Hepatocyte (in vitro differentiated cells): ENCODE measurements around the gene COL19A1. TPM values are rescaled to one million over a fixed set of nuclear protein-coding genes. Genes with fewer than 3 reads are reported as not detected.

Source experiments
- DNase-seq: peaks from one replicate; pipeline ENCODE4 v3.0.0-alpha.2; 2016; ENCODE audit warnings: low spot score
- H2AFZ ChIP-seq: fragments of 200-600 bp; sonication (generic); 2 replicates; pipeline ENCODE4 v1.6.0; 2016; ENCODE audit warnings: antibody characterized with exemption, mild to moderate bottlenecking
- H3K27ac ChIP-seq: fragments of 200-600 bp; sonication (generic); 2 replicates; pipeline ENCODE4 v1.5.1; 2016; ENCODE audit warnings: mild to moderate bottlenecking
- H3K27me3 ChIP-seq: fragments of 200-600 bp; sonication (generic); 2 replicates; pipeline ENCODE4 v1.6.1; 2016
- H3K36me3 ChIP-seq: fragments of 200-600 bp; sonication (generic); replicated peaks from 2 replicates; pipeline ENCODE4 v1.5.1; 2016; ENCODE audit warnings: low read depth; ENCODE audit not compliant: insufficient read depth
- H3K4me1 ChIP-seq: fragments of 200-600 bp; sonication (generic); 2 replicates; pipeline ENCODE4 v1.5.1; 2016; ENCODE audit warnings: mild to moderate bottlenecking, moderate library complexity; ENCODE audit not compliant: insufficient read depth
- H3K4me2 ChIP-seq: fragments of 200-600 bp; sonication (generic); 2 replicates; pipeline ENCODE4 v1.6.0; 2016
- H3K4me3 ChIP-seq: fragments of 200-600 bp; sonication (generic); 2 replicates; pipeline ENCODE4 v1.5.1; 2016; ENCODE audit warnings: mild to moderate bottlenecking
- H3K79me2 ChIP-seq: fragments of 200-600 bp; sonication (generic); 2 replicates; pipeline ENCODE4 v1.6.0; 2017; ENCODE audit warnings: mild to moderate bottlenecking
- H3K9me2 ChIP-seq: fragments of 200-600 bp; sonication (generic); replicated peaks from 2 replicates; pipeline ENCODE4 v1.6.0; 2017; ENCODE audit warnings: mild to moderate bottlenecking; ENCODE audit not compliant: insufficient read depth
- H3K9me3 ChIP-seq: fragments of 200-600 bp; sonication (generic); 2 replicates; pipeline ENCODE4 v1.5.1; 2016; ENCODE audit warnings: low read depth, mild to moderate bottlenecking
- H4K20me1 ChIP-seq: fragments of 200-600 bp; sonication (generic); 2 replicates; pipeline ENCODE4 v1.6.0; 2016; ENCODE audit warnings: mild to moderate bottlenecking; ENCODE audit not compliant: insufficient read depth, poor library complexity, severe bottlenecking
- CTCF ChIP-seq: fragments of 200-600 bp; sonication (generic); IDR thresholded peaks from 2 replicates; pipeline ENCODE4 v1.5.1; 2016; ENCODE audit warnings: antibody characterized with exemption, mild to moderate bottlenecking; ENCODE audit not compliant: poor library complexity
- EZH2 ChIP-seq: fragments of 200-600 bp; sonication (generic); IDR thresholded peaks from 2 replicates; pipeline ENCODE4 v1.6.1; 2016; ENCODE audit warnings: antibody characterized with exemption, mild to moderate bottlenecking, borderline replicate concordance
- EZH2phosphoT487 ChIP-seq: fragments of 200-600 bp; sonication (generic); IDR thresholded peaks from one replicate; pipeline ENCODE4 v1.6.1; 2018; ENCODE audit warnings: antibody characterized with exemption, mild to moderate bottlenecking, low read depth, moderate library complexity; ENCODE audit not compliant: unreplicated experiment, severe bottlenecking
- WGBS: methylation state at CpG from one replicate; pipeline ENCODE4 v1.1.6; 2016; ENCODE audit warnings: low lambda C conversion rate; ENCODE audit errors: missing lambda C conversion rate; 5-methylcytosine and 5-hydroxymethylcytosine counted together
- polyA plus RNA-seq: library from polyadenylated mRNA; unstranded; fragments of >200 nt; fragmentation: Nextera tagmentation; extraction: Ambion mirVana; gene quantifications from 2 replicates; pipeline ENCODE4 v1.2.1, GENCODE V29; 2016
- total RNA-seq: library from RNA; depleted of rRNA; stranded (reverse); fragments of >200 nt; gene quantifications from 2 replicates; pipeline ENCODE4 v1.2.3, GENCODE V29; 2014

COL19A1 gene
- total and polyA plus RNA-seq, 2 experiments from 2014 or later = 1.1 to 1.2 TPM

GRCh38 chr6:70059039-70059719 lies 192.8 kb downstream of the COL19A1 start:
- Histone ChIP-seq H2AFZ (no peak overlapping the region), H3K9me2 (no peaks in the 10 kb centered on the region), H3K4me2 (peak overlapping the region; percentile 49), H3K9me3 (no peaks in the 10 kb centered on the region), H3K4me3 (no peak overlapping the region), H3K36me3 (no peaks in the 10 kb centered on the region), H3K27me3 (no peaks in the 10 kb centered on the region), H3K4me1 (no peaks in the 10 kb centered on the region), H4K20me1 (no peaks in the 10 kb centered on the region), H3K79me2 (no peaks in the 10 kb centered on the region), H3K27ac (no peak overlapping the region)
- 53% methylated on average over 2 of the region's 2 CpGs for WGBS
- TF ChIP-seq EZH2 (no peak), EZH2phosphoT487 (no peak), CTCF (no peak)
- DNase-seq = no peak

- 94% methylated on average over 5 of the region's 5 CpGs for WGBS
- TF ChIP-seq EZH2 (no peak), CTCF (no peak), EZH2phosphoT487 (no peak)
Measured at GRCh38 chr6:70060680-70061079, 194.3 kb downstream of the COL19A1 start.

GRCh38 chr6:70061546-70061945 lies 195.2 kb downstream of the COL19A1 start:
- Histone ChIP-seq H3K4me2 (no peak overlapping the region), H3K27ac (no peak overlapping the region), H3K79me2 (no peaks in the 10 kb centered on the region), H2AFZ (no peak overlapping the region), H3K27me3 (no peaks in the 10 kb centered on the region), H3K9me2 (no peaks in the 10 kb centered on the region), H3K4me1 (no peaks in the 10 kb centered on the region), H4K20me1 (no peaks in the 10 kb centered on the region), H3K4me3 (no peak overlapping the region), H3K9me3 (no peaks in the 10 kb centered on the region), H3K36me3 (no peaks in the 10 kb centered on the region)
- TF ChIP-seq CTCF = no peak
- no peak for TF ChIP-seq EZH2phosphoT487
- no peak for TF ChIP-seq EZH2
- DNase-seq = no peak
- 93% methylated on average over 2 of the region's 2 CpGs for WGBS

More at GRCh38 chr6:70060680-70061079, 194.3 kb downstream of the COL19A1 start:
- no peaks in the 10 kb centered on the region for H3K79me2 ChIP-seq
- no peaks in the 10 kb centered on the region for H3K9me2 ChIP-seq
- no peak overlapping the region for H3K4me3 ChIP-seq
- no peaks in the 10 kb centered on the region for H3K9me3 ChIP-seq
- H3K27ac ChIP-seq = no peak overlapping the region
- no peaks in the 10 kb centered on the region for H3K4me1 ChIP-seq
- no peak for DNase-seq
- H3K27me3 ChIP-seq = no peaks in the 10 kb centered on the region
- H2AFZ ChIP-seq = no peak overlapping the region
- no peak overlapping the region for H3K4me2 ChIP-seq
- H4K20me1 ChIP-seq = no peaks in the 10 kb centered on the region
- H3K36me3 ChIP-seq = no peaks in the 10 kb centered on the region
